HepG2 (cell line): ENCODE measurements around the gene FAM193A. TPM values are rescaled to one million over a fixed set of nuclear protein-coding genes. Genes with fewer than 3 reads are reported as not detected.
A peak's percentile ranks its signal among the peaks of the same experiment; 100 is the strongest.

Experiments used
- ATF5 ChIP-seq: sonication (generic); formaldehyde crosslinking; IDR thresholded peaks from 2 replicates; pipeline ENCODE4 v1.4.0; 2020; ENCODE audit warnings: mild to moderate bottlenecking, low read depth, missing genetic modification reagents
- DPF2 ChIP-seq: sonication (generic); formaldehyde crosslinking; IDR thresholded peaks from 2 replicates; pipeline ENCODE4 v1.4.0; 2020; ENCODE audit warnings: mild to moderate bottlenecking, low read depth, missing genetic modification reagents, borderline replicate concordance
- FOXJ3 ChIP-seq: sonication (generic); formaldehyde crosslinking; IDR thresholded peaks from 2 replicates; pipeline ENCODE4 v1.4.0; 2020; ENCODE audit warnings: missing genetic modification reagents, mild to moderate bottlenecking, borderline replicate concordance
- MLX ChIP-seq: IDR thresholded peaks from 2 replicates; pipeline ENCODE4 v1.6.1; 2016
- SAP130 ChIP-seq: IDR thresholded peaks from 2 replicates; pipeline ENCODE4 v1.6.1; 2016; ENCODE audit warnings: low read depth
- SETDB1 ChIP-seq: sonication (generic); formaldehyde crosslinking; IDR thresholded peaks from 2 replicates; pipeline ENCODE4 v1.5.1; 2020; ENCODE audit warnings: missing genetic modification reagents, mild to moderate bottlenecking, borderline replicate concordance
- SRSF1 ChIP-seq: fragments of 200-400 bp; formaldehyde crosslinking; optimal IDR thresholded peaks from 2 replicates; pipeline ENCODE3; 2017; ENCODE audit warnings: mild to moderate bottlenecking, low read depth, low read length, moderate library complexity
- TAF15 ChIP-seq: fragments of 200-400 bp; formaldehyde crosslinking; IDR thresholded peaks from one replicate; pipeline ENCODE4 v1.6.1; 2018; ENCODE audit warnings: mild to moderate bottlenecking, low read depth, low read length; ENCODE audit not compliant: poor library complexity, severe bottlenecking
- TGIF2 ChIP-seq: IDR thresholded peaks from 2 replicates; pipeline ENCODE4 v1.6.1; 2016; ENCODE audit warnings: control low read depth, missing compliant biosample characterization
- ZBTB33 ChIP-seq: sonication (generic); formaldehyde crosslinking; IDR thresholded peaks from 2 replicates; pipeline ENCODE4 v1.4.0; 2020; ENCODE audit warnings: missing genetic modification reagents
- ZBTB43 ChIP-seq: sonication (generic); formaldehyde crosslinking; conservative IDR thresholded peaks from 2 replicates; pipeline ENCODE4 v1.4.0; 2020; ENCODE audit warnings: missing genetic modification reagents
- ZNF17 ChIP-seq: sonication (generic); formaldehyde crosslinking; IDR thresholded peaks from 2 replicates; pipeline ENCODE4 v1.5.0; 2020; ENCODE audit warnings: mild to moderate bottlenecking, missing genetic modification reagents
- ZNF260 ChIP-seq: sonication (generic); formaldehyde crosslinking; IDR thresholded peaks from 2 replicates; pipeline ENCODE4 v1.4.0; 2020; ENCODE audit warnings: missing genetic modification reagents, low read depth, mild to moderate bottlenecking, borderline replicate concordance
- ZNF281 ChIP-seq: sonication (generic); formaldehyde crosslinking; IDR thresholded peaks from 2 replicates; pipeline ENCODE4 v1.4.0; 2020; ENCODE audit warnings: missing genetic modification reagents, borderline replicate concordance
- ZNF343 ChIP-seq: sonication (generic); formaldehyde crosslinking; IDR thresholded peaks from 2 replicates; pipeline ENCODE4 v1.4.0; 2020; ENCODE audit warnings: mild to moderate bottlenecking, missing genetic modification reagents
- ZNF7 ChIP-seq: IDR thresholded peaks from 2 replicates; pipeline ENCODE4 v1.6.1; 2016; ENCODE audit warnings: missing biosample characterization, missing genetic modification reagents
- ZNF703 ChIP-seq: sonication (generic); formaldehyde crosslinking; IDR thresholded peaks from 2 replicates; pipeline ENCODE4 v1.5.1; 2020; ENCODE audit warnings: missing genetic modification reagents, mild to moderate bottlenecking, moderate library complexity, borderline replicate concordance
- ZSCAN5A ChIP-seq: sonication (generic); formaldehyde crosslinking; IDR thresholded peaks from 2 replicates; pipeline ENCODE4 v1.8.0; 2022; ENCODE audit warnings: mild to moderate bottlenecking, missing genetic modification reagents, borderline replicate concordance
- polyA plus RNA-seq, 8 experiments: library from polyadenylated mRNA; depleted of rRNA in 3 of 8; stranded (reverse) in 7 of 8; unstranded in 1 of 8; fragments of >200 nt; fragmentation: Illumina TruSeq in 4 of 8; extraction: Trizol in 4 of 8; gene quantifications; 2 replicates each; pipeline versions ENCODE4 v1.2.1 to v1.2.3, GENCODE V29; 2011 to 2016; ENCODE audit warnings: low read depth in 4 of 8, missing spikeins in 1 of 8, mixed read lengths in 1 of 8; ENCODE audit not compliant: insufficient read depth in 1 of 8
- total RNA-seq, 5 experiments: library from RNA; depleted of rRNA; stranded (reverse); fragments of >200 nt; fragmentation: Illumina TruSeq; extraction: Trizol; gene quantifications; 2 replicates each; pipeline ENCODE4 v1.2.3, GENCODE V29; 2016; ENCODE audit warnings: low read depth in 1 of 5

The FAM193A gene
- total and polyA plus RNA-seq, 2 of the 13 experiments (the other 11 are each of a cell fraction or from before 2014, with no cell fraction given): 5.7 to 8.7 TPM

GRCh38 chr4:2754848-2755819, 218.7 kb downstream of the FAM193A start (continued):
- no peak for TF ChIP-seq ZSCAN5A (CRISPR knock-in tag)
- TF ChIP-seq ZBTB43 (CRISPR knock-in tag): 0 out of 2 replicates have a peak, but pooled peaks have one; percentile 52
- TF ChIP-seq FOXJ3 (CRISPR knock-in tag): no peak
- 0 out of 2 replicates have a peak, but pooled peaks have one; percentile 6 for TF ChIP-seq ZNF281 (CRISPR knock-in tag)
- TF ChIP-seq ZNF703 (CRISPR knock-in tag): 0 out of 2 replicates have a peak, but pooled peaks have one; percentile 60
- TF ChIP-seq ZBTB33: peak; percentile 60; the same call in 1 of the 2 replicates
- no peak for TF ChIP-seq SRSF1
- TF ChIP-seq ZNF260 (CRISPR knock-in tag): no peak
- TF ChIP-seq SETDB1 (CRISPR knock-in tag): no peak
- TF ChIP-seq ATF5 (CRISPR knock-in tag): no peak; the same call in 1 of the 2 replicates
- TF ChIP-seq MLX (CRISPR knock-in tag): no peak
- TF ChIP-seq ZNF7 (CRISPR knock-in tag): peak; percentile 36; the same call in 1 of the 2 replicates
- no peak for TF ChIP-seq DPF2 (CRISPR knock-in tag)
- no peak for TF ChIP-seq TAF15
- TF ChIP-seq ZNF17 (CRISPR knock-in tag): 0 out of 2 replicates have a peak, but pooled peaks have one; percentile 23
- peak; percentile 31; the same call in 1 of the 2 replicates for TF ChIP-seq SAP130 (CRISPR knock-in tag)
- 0 out of 2 replicates have a peak, but pooled peaks have one; percentile 15 for TF ChIP-seq ZNF343 (CRISPR knock-in tag)
- TF ChIP-seq TGIF2 (CRISPR knock-in tag): 0 out of 2 replicates have a peak, but pooled peaks have one; percentile 30
